Colonic mucosa (tissue), 4 donors: Measurements from ENCODE around the gene DNM3. TPM values are rescaled to one million over a fixed set of nuclear protein-coding genes. Genes with fewer than 3 reads are reported as not detected.

ENCODE experiments used
- DNase-seq: peaks from one replicate; pipeline ENCODE4 v3.0.0-alpha.2; 2020
- H3K27ac ChIP-seq: fragments of 200-600 bp; one replicate; pipeline ENCODE4 v1.8.0; 2021
- H3K27me3 ChIP-seq: fragments of 200-600 bp; one replicate; pipeline ENCODE4 v1.8.0; 2021
- H3K36me3 ChIP-seq: fragments of 200-600 bp; one replicate; pipeline ENCODE4 v1.8.0; 2021
- H3K4me1 ChIP-seq: fragments of 200-600 bp; one replicate; pipeline ENCODE4 v1.8.0; 2021; ENCODE audit warnings: mild to moderate bottlenecking
- H3K4me3 ChIP-seq: fragments of 200-600 bp; one replicate; pipeline ENCODE4 v1.8.0; 2021
- H3K9ac ChIP-seq, 2 donors: one replicate each; pipeline ENCODE4 v1.7.0; 2013; ENCODE audit warnings: control low read depth in 2 of 2, low read depth in 2 of 2, low read length in 2 of 2
- H3K9me3 ChIP-seq: fragments of 200-600 bp; one replicate; pipeline ENCODE4 v1.8.0; 2021
- CTCF ChIP-seq: fragments of 200-600 bp; IDR thresholded peaks from one replicate; pipeline ENCODE4 v1.8.0; 2022; ENCODE audit warnings: antibody characterized with exemption, mild to moderate bottlenecking
- intact Hi-C: fragments of 100-400 bp; cut with DNase I; formaldehyde crosslinking; loops from one replicate; pipeline ENCODE4 v1.14.1; 2022
- total RNA-seq, 2 donors: library from RNA; stranded (reverse); fragmentation: NEBNext Ultra II Directional in 1 of 2; extraction: Animal tissue kit (Norgen Biotek cat#: 25700) in 1 of 2; gene quantifications; one replicate each; pipeline ENCODE4 v1.2.1, GENCODE V29; 2021
- donor health status: healthy.
- donor health status: DM: no; HTN: no; CAD: no.
- donor health status: DM: no; HTN: no; CAD: no.

DNM3 gene
- total RNA-seq, 2 donors from 2014 or later = 1.7 to 2.6 TPM

- peaks cover 3% of the 10 kb centered on the region for H3K4me1 ChIP-seq
- no peak overlapping the region for H3K4me3 ChIP-seq
- no peak overlapping the region for H3K27ac ChIP-seq
- H3K9ac ChIP-seq = no peak overlapping the region
- DNase-seq = no peak
- H3K27me3 ChIP-seq = no peaks in the 10 kb centered on the region
- H3K9me3 ChIP-seq = no peaks in the 10 kb centered on the region
- no peaks in the 10 kb centered on the region for H3K36me3 ChIP-seq
- intact Hi-C loops = no loop called here
- TF ChIP-seq CTCF = no peak
Measured at GRCh38 chr1:172185211-172185610, 343.9 kb downstream of the DNM3 start.

GRCh38 chr1:172185996-172186395 is 344.7 kb downstream of the DNM3 start:
- intact Hi-C loops = no loop called here
- no peak for TF ChIP-seq CTCF
- Histone ChIP-seq H3K27ac (no peak overlapping the region), H3K4me1 (peaks cover 3% of the 10 kb centered on the region), H3K36me3 (no peaks in the 10 kb centered on the region), H3K4me3 (no peak overlapping the region), H3K9ac (no peak overlapping the region), H3K27me3 (no peaks in the 10 kb centered on the region), H3K9me3 (no peaks in the 10 kb centered on the region)
- no peak for DNase-seq

- no peak for DNase-seq
- intact Hi-C loops = no loop called here
- Histone ChIP-seq H3K27me3 (no peaks in the 10 kb centered on the region), H3K4me1 (no peaks in the 10 kb centered on the region), H3K4me3 (no peak overlapping the region), H3K9me3 (no peaks in the 10 kb centered on the region), H3K9ac (no peak overlapping the region), H3K36me3 (no peaks in the 10 kb centered on the region), H3K27ac (no peak overlapping the region)
- TF ChIP-seq CTCF = no peak
Measured at GRCh38 chr1:172201572-172201971, 360.3 kb downstream of the DNM3 start.

GRCh38 chr1:172203135-172203823 is 362.0 kb downstream of the DNM3 start:
- intact Hi-C loops = no loop called here
- Histone ChIP-seq H3K4me1 (no peaks in the 10 kb centered on the region), H3K36me3 (no peaks in the 10 kb centered on the region), H3K9me3 (no peaks in the 10 kb centered on the region), H3K27ac (no peak overlapping the region), H3K27me3 (no peaks in the 10 kb centered on the region), H3K4me3 (no peak overlapping the region), H3K9ac (no peak overlapping the region)
- TF ChIP-seq CTCF = no peak
- peak; percentile 18 for DNase-seq

GRCh38 chr1:172203902-172204301 is 362.6 kb downstream of the DNM3 start:
- DNase-seq = no peak
- Histone ChIP-seq H3K4me1 (no peaks in the 10 kb centered on the region), H3K9ac (no peak overlapping the region), H3K36me3 (no peaks in the 10 kb centered on the region), H3K27me3 (no peaks in the 10 kb centered on the region), H3K27ac (no peak overlapping the region), H3K4me3 (no peak overlapping the region), H3K9me3 (no peaks in the 10 kb centered on the region)
- intact Hi-C loops = no loop called here
- no peak for TF ChIP-seq CTCF
